Colon (tissue), 2 donors: Measurements from ENCODE around the gene CDH26.

ENCODE experiments used
- FAIRE-seq: peaks from 2 replicates; lab custom pipeline; 2012; peaks lifted over from hg19 to GRCh38; lab: Jason Lieb, UNC
- donor health status: control.
- donor health status: control.

Gene CDH26

DNA sequence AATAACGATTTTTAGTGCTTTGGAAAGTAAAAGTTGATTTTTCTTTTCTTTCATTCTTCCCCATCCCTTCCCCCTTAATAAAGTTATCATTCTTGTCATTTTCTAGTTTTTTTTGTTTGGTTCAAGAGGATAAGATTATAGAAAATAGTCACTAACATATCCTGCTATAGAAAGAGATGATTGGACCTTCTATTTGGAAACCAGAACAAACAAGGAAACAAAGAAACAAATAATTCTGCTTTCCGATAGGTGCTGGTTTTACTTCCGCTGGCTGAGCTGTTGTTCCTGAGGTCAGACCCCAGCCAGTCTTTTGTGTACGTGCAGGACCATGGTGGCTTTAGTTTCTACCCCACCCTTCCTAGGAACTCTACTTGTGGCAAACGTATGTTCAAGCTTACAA is at the start of gene CDH26:
TSS of gene CDH26 (plus strand) at position 301 of the 400 bp plus-strand sequence. CDS start 304 bp downstream, outside the sequence.
- no peak for FAIRE-seq

GRCh38 chr20:59908855-59909254 is 49.4 kb upstream of the CDH26 start:
- FAIRE-seq: no peak

DNA sequence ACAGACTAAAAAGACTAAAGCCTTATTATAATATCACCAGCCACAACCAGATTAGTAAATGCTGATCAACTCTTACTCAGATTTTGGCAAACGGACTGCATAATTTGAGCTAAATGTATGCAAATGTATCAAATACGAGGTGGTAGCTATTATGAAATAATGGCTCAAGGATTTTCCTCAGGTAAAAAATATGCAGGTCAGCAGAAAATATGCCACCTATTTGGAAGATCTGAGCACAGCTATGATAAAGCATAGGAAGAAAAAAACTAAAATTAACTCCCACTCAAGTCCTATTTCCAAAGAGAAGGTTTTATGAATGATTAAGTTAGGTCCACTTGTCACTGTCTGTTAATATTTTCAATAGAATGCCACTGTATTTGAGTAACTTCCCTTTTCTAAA is 47.2 kb upstream of the CDH26 start:
- no peak for FAIRE-seq

DNA sequence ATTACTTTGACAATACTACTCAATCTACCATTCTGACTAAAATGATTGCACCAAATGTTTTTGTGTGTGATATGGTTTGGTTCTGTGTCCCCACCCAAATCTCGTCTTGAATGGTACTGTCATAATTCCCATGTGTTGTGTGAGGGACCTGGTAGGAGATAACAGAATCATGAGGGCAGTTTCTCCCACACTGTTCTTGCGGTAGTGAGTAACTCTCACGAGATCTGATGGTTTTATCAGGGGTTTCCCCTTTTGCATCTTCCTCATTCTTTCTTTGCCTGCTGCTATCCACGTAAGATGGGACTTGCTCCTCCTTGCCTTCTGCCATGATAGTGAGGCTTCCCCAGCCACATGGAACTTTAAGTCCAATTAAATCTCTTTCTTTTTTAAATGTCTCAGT is 45.6 kb upstream of the CDH26 start:
- no peak for FAIRE-seq

- FAIRE-seq: no peak
Measured at GRCh38 chr20:59920944-59921343, 37.3 kb upstream of the CDH26 start.

DNA sequence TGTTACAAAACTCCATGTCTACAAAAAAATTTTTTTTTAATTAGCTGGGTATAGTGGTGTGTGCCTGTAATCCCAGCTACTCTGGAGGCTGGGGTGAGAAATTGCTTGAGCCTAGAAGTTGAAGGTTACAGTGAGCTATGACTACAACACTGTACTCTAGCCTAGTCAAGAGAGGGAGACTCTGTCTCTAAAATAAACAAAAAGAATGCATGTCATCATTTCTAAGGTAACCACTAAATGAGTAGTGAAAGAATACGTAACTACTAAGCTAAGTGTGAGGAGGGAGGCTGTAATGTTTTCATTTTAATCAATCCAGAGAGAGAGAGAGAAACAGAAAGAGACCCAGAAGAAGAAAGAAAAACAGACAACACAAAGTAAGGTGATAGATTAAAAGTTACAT is 34.7 kb upstream of the CDH26 start:
- no peak for FAIRE-seq

GRCh38 chr20:59925359-59925758 is 32.9 kb upstream of the CDH26 start:
- FAIRE-seq: no peak

GRCh38 chr20:59925899-59926298 is 32.3 kb upstream of the CDH26 start:
- FAIRE-seq: no peak

- FAIRE-seq: no peak
Measured at GRCh38 chr20:59931511-59932312, 26.5 kb upstream of the CDH26 start.

GRCh38 chr20:59932616-59933295 is 25.5 kb upstream of the CDH26 start:
- FAIRE-seq: no peak

GRCh38 chr20:59933296-59933848 is 24.9 kb upstream of the CDH26 start, which contains the start of gene SYCP2:
SYCP2 (minus strand) TSS chr20:59933637; CDS start chr20:59922413, 11,224 bp downstream.
- no peak for FAIRE-seq

GRCh38 chr20:59933849-59934585 is 24.2 kb upstream of the CDH26 start:
- no peak for FAIRE-seq

DNA sequence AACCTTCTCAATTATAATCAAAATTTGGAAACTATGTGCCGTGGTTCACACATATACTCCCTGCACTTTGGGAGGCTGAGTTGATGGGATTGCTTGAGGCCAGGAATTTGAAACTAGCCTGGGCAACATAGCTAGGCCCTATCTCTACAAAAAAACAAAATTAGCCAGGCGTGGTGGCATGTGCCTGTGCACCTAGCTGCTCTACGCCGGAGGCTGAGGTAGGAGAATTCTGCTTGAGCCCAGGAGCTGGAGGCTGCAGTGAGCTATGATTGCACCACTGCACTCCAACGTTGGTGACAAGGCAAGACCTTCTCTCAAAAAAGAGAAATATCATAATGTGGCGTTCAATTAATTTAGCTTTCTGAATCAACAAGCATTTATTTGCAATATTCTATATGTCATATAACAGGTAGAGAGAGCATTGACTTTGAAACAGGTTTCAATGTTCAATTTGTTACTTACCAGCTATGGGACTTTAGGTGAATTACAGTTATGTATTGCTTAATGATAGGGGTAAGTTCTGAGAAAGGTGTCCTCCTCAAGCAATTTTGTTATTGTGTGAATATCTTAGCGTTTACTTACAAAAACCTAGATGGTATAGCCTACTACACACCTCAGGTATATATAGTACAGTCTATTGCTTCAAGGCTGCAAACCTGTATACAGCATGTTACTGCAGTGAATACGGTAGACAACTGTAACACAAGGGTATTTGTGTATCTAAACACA is 22.6 kb upstream of the CDH26 start:
- no peak for FAIRE-seq

DNA sequence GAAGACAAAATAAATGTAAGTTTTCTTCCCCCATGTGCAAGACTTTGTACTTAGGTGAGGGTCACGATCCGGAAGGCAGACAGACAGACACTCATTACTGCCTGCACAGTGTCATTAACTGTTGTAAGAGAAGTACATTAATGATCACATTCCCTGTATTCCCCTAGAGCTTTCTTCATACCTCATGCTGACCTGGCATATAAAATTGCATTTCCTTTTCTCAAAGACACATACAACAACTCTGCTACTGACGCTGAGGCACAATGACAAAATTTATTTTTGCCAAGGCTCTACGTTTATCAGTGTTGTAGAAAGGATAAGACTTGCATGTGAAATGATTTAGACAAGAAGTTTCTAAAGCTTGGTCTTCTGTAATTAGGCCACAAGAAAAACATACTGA is 21.8 kb upstream of the CDH26 start:
- FAIRE-seq: no peak

GRCh38 chr20:59937150-59937549 is 21.1 kb upstream of the CDH26 start:
- FAIRE-seq: no peak

DNA sequence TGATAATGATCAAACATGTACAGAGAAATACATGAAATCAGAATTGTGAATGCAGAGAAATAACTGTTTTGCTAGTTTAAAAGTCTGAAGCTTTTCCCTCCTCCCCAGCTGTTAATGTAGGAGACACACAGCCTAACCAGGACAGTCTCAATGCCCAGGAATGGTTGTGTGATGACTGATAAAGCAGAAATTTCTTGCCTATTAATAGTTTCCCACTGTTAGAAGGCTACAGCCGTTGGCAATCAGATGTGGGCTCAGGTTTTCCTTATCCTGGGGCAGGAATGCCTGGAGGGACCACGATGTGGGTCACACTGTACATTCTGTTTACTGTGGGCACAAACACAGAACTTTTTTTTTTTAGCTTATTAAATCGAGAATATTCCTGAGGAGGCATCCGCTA is 20.0 kb upstream of the CDH26 start:
- no peak for FAIRE-seq

- no peak for FAIRE-seq
Measured at GRCh38 chr20:59938696-59939051, 19.5 kb upstream of the CDH26 start.

GRCh38 chr20:59939052-59939878 is 19.0 kb upstream of the CDH26 start:
- FAIRE-seq: no peak

GRCh38 chr20:59939879-59940128 is 18.4 kb upstream of the CDH26 start:
- no peak for FAIRE-seq

DNA sequence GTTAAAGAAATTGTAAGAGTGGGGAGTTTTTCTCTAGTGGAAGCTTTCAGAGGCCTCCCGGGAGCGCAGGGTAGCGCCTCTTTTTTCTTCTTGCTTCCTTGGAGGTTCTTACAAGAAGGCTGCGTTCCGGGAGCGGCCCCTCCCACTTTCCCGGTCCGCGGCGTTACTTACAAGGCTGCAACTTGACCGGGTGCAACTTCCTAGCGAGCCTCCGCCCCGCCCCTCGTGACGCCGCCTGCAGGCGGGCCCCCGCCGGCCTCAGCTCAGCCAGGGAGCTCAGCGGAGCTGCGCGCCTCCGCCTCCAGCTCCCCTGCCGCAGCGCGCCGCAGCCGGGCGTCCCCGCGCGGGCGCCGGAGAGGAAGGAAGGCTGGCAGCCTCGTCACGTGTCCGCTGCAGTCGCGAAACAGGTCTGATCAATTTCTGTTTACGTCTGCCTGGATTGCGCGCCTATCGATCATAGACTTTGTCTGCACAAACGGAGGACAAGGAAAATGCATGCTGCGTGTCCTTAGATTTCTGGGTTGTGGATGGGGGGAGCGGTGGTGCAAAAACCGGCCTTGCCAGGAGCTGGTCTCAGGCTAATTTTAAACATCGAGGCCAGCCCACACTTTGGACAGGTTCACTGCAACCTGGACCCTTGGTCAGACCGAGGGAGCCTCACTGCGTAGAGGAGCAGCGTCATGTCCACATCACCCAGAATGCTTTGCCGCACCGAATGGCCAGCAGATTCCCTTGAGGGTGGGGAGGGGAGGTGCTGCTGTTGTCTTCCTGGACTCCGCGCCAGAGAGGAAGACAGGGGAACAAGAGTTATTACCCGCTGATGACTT is 17.9 kb upstream of the CDH26 start, which contains the start of the genes FAM217B and PPP1R3D:
TSS of gene FAM217B (plus strand) at position 261 of the 827 bp plus-strand sequence. CDS start 3,555 bp downstream, outside the sequence.
TSS of gene PPP1R3D (minus strand) at position 177 of the 827 bp plus-strand sequence. CDS start 374 bp downstream, outside the sequence.
- no peak for FAIRE-seq
